GM18520 (cell line): Measurements from ENCODE around the gene BHMT2.

Experiments
- ATAC-seq: cut with Tn5 transposase; IDR thresholded peaks from one replicate; pipeline ENCODE4 v1.9.1; 2021; ENCODE audit not compliant: unreplicated experiment

Gene BHMT2

DNA sequence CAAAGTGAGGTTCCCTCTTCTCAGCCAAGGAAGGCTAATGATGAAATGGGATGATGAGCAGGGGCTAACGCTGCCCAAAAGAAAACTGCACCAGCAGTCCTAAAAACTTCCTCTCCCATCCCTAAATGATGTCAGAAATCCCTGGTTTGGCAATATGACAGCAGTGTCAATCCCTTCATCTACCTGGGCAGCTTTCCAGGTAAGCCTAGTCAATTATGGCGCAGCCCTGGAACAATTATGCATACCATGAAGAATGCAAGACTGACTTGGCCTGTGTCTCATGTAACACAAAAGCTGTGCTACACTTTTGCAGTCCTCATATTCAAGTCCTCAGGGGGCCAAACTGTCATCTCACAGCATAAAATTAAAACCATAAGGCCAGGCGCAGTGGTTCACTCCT is 7.1 kb upstream of the BHMT2 start:
- no peak for ATAC-seq

DNA sequence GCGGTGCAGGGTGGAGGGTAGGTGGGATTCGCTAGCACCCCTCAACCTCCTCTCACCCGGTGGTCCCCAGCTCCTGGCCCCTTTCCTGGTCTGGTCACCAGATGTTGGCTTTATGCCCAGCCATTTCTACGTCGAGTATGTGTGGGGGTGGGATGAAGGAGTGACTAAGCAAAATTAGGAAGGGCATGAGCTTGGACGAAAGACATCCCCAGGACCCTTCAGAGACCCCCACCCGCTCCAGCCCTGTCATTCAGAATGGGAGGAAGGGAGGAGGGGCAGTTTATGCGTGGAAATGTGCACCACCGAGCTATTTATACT is 742 bp downstream of the BHMT2 start:
- ATAC-seq: no peak

GRCh38 chr5:79074641-79075040 is 5.1 kb downstream of the BHMT2 start:
- no peak for ATAC-seq

DNA sequence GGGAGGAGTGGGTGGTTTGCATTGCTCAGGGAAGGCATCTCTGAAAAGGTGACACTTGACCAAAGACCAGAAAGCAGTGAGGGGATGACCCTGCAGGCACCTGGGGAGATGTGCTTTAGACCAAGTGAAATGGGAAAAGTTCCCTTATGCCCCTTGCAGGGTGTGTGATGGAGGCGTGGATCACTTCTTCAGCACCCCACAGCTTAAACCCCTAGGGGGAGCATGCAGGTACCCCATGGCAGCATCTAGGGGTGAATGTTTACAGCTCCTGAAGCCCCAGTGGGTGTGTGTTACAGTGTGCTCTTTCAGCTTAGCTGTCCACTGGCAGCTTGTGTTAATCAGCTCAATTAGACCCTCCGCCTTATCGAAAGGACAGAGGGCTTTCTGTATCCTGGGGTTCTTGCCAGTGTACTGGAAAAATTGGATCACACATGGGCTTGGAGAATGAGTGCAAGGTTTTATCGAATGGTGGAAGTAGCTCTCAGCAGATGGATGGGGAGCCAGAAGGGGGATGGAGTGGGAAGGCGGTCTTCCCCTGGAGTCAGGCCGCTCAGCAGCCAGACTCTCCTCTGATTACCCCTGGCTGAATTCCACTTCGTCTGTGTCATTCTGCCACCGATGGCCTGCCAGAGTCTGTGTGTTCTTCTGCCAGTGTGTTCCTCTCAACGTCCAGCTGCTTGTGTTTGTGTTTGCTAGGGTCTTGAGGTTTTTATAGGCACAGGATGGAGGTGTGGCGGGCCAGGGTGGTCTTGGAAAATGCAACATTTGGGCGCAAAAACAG is 6.3 kb downstream of the BHMT2 start:
- ATAC-seq: no peak

- ATAC-seq: no peak
Observed at GRCh38 chr5:79076819-79077218, 7.3 kb downstream of the BHMT2 start.

DNA sequence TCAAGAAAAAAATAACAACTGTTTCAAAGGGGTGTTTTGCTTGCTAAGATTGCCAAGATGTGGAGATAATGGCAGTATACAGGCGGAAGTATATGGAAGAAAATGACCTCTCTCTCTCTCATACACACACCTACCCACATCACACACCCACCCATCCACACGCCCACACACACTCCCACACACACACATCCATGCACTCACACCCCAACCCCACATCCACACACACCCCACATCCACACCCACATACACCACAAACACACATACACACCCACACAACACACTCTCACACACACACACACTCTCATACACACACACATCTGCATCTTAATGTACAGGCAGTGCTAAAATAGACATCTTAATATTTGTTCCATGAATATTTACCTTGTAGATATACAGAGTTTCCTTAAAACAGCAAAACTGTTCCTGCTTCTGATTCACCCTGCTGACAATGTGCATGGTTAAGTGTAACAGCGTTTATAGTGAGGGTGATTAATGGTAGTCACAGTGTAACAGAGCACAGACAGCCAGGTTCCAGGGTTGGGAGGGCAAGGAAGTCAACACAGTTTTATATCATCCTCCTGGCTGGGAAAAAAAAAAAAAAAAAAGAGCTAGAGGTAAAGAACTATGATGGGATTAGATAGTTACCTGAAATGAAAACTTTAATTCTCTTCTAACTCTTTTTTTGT is 8.3 kb downstream of the BHMT2 start:
- ATAC-seq: no peak

DNA sequence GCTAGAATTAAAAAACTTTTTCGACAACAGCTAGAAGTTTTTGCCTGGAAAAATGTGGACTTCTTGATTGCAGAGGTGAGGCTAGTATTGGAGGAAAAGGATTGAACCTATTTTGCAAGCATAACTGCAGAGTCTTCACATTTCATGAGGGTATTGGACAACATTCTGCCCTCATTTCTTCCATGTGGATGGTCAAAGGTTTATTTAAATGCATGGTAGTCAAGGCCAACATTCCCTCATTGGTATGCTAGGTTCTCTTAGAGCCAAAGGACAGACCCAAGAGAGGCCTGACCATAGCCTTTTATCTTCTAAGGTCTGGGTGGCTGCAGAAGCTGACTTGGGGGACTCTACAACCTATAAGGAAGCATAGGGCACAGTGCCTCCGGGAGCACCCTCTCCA is 11.2 kb downstream of the BHMT2 start:
- no peak for ATAC-seq

GRCh38 chr5:79081779-79082178 is 12.2 kb downstream of the BHMT2 start:
- no peak for ATAC-seq

GRCh38 chr5:79086116-79086515 is 16.5 kb downstream of the BHMT2 start:
- no peak for ATAC-seq

GRCh38 chr5:79088507-79088906 is 18.9 kb downstream of the BHMT2 start:
- ATAC-seq: no peak

- ATAC-seq: no peak
Observed at GRCh38 chr5:79091064-79091463, 21.5 kb downstream of the BHMT2 start.

DNA sequence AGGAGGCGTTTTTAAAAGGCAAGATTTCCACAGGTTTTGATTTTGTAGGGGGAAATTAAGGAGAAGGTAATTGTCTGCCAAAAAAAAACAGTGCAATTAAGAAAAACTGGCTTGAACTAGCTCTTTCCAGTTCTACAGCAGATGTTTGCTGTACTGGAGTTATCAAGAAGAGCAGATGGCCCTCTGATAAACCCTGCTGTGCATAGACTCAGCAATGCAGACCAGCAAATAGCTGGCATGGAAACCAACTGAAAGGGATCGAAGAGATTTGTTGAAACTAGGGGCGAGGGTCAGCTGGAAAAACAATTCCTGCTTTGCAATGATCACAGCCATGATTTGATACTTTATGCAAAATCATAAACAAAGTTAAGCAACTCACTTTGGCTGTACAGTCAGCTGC is 24.2 kb downstream of the BHMT2 start:
- no peak for ATAC-seq

GRCh38 chr5:79105868-79106267 is 36.3 kb downstream of the BHMT2 start:
- ATAC-seq: no peak

DNA sequence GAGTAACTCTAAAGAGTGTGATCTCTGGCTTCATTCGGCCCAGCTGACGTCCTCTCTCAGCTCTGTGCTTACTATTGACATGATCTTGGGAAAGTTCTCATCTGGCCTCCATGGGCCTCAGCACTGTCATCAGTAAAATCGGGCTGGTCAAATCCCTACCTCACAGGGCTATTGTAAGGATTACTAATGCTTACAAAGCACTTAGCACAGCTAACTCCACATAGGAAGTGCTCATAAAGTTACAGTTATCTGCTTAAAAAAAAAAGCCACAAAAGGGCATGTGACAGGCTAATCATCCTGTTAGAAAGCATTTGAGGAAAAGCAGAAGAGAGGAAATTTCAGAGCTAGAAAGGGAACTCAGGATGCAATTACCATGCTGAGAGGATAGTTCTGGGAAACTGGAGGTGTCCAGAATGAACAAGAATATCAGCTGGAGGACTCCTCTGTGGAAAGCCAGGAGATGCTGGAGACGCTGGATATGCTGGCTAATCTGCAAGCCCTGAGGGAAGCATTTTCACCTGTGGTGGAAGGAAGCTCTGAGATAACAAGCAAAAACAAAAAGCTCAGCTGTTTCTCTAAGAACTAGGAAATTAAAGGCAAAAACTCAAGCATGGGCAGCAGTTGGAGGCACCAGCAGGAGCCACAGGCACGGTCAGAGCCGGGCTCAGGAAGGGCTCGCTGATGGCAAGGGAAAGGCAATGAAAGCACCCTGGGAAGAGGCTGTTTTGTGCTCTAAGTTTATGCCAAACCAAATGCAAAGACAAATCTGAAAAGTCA is 37.6 kb downstream of the BHMT2 start:
- ATAC-seq: no peak

- ATAC-seq: no peak
Observed at GRCh38 chr5:79108086-79108485, 38.5 kb downstream of the BHMT2 start.

DNA sequence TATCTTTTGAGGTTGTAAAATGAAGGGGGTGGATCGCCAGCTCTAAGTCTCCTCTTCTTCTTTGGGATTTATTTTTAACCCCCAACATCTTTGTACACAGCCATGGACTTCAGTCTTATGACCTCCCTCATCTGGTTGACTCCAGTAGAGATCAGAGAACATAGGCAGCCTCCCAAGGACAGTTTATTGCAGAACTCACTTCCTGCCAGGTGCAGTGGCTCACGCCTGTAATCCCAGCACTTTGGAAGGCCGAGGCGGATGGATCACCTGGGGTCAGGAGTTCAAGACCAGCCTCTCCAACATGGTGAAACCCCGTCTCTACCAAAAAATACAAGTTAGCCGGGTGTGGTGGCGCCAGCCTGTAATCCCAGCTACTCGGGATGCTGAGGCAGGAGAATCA is 39.2 kb downstream of the BHMT2 start:
- ATAC-seq: no peak

GRCh38 chr5:79109527-79110492 is 40.2 kb downstream of the BHMT2 start:
- no peak for ATAC-seq

DNA sequence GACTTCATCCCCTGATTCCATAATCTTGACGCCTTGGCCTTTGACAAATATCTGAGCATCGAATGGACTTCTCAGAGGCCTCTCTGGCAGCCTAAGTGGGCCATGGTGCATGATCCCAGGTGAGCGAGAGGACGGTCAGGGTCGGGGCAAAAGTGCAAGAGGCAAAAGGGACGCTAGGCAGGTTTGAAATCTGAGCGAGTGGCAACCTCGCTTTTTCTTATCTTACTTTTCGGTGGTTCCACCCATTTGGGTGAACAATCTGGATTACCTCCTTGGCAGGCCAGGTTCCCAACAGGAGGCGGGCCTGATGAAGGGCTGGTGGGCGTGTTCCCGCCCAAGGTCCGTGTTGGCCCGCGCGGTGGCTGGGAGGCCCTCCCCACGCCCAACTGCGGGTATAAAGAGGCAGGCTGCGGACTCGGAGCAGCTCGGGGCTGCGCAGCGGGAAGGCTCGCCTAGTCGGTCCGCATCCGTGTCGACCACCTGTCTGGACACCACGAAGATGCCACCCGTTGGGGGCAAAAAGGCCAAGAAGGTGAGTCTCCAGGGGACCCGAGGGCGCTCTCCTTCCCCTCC is 41.9 kb downstream of the BHMT2 start, which contains the start of gene BHMT:
TSS of gene BHMT (plus strand) at position 423 of the 573 bp plus-strand sequence. CDS start at position 500, 77 bp downstream.
- no peak for ATAC-seq

DNA sequence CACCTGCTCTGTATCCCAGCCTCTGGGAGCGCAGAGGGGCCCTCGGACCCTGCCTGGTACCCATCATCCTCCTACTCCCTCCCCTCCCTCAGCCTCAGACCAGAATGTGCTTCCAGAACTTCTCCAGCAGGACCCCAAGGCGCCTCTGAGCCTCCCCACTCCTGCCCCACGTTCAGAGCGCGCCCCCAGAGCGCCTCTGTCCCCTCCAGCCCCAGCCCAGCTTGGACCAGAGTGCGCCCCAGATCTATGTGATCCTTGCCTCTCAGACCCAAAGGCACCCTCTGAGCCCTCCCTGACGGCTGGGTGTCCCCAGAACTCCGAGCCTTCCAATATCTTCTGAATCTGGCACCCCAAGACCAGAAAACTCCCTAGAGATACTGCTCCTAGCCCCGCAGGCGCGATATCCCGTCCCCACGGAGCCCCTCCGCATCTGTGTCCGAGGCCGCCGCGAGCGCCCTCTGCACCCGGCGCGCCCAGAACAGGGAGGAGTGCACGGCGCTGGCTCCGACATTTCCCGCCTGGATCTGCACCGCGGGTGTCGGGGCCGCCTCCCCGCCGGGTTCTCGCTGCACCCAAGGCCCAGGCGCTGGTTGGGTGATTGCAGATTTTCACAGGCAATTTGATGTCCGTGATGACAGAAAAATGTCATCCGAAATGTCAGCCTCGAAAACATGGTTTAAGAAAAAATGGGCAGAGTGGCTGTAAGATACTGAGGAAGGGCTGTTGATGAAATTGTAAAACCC is 42.6 kb downstream of the BHMT2 start:
- no peak for ATAC-seq

- no peak for ATAC-seq
Observed at GRCh38 chr5:79112703-79113058, 43.1 kb downstream of the BHMT2 start.
